AG20443 (cell line): ENCODE data around the gene IL6R.
"Not testable (repeated sequence)": the region's sequence is repeated elsewhere in the genome, so short reads cannot be mapped to it uniquely, and the experiment has no call there.

Source experiments
- DNase-seq: peaks from one replicate; pipeline ENCODE4 v3.0.0; 2012; ENCODE audit warnings: low spot score, mixed read lengths

Gene IL6R

DNA sequence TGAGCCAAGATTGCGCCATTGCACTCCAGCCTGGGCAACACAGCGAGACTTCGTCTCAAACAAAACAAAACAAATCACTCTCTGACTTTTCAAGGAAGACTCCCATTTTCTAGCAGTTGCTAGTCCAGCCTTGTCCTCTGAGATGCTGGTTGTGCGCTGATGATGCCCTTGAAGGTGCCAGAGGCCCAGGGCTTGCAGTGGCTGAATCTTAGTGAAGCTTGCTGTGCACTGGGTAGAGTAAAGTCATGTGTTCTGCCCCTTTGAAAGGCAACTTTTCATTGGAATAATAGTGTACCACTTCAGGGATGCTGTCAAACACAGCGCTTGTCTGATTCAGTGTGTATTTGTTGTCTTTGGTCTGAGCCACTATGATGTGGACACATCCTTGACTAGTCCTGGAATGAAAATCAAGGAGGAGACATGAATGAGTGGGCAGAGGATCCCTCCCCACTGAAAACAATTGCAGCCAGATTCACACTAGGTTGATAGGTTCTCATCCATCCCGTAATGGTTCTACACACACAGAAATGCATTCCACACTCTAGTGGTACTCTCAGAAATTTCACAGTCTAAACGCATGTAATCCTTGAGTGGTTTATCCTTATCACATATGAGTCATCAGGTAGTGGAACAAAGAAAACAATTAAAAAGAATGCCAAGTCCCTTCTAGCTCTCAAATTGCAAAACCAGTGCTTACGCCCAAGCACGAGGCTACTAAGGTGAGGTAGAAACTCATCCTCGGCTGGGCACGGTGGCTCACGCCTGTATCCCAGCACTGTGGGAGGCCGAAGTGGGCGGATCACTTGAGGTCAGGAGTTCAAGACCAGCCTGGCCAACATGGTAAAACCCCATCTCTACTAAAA lies 79.0 kb downstream of the IL6R start:
- DNase-seq, result no peak

GRCh38 chr1:154485106-154485505 lies 80.0 kb downstream of the IL6R start:
- DNase-seq, result no peak

GRCh38 chr1:154485910-154486496 lies 80.9 kb downstream of the IL6R start:
- DNase-seq, result no peak

GRCh38 chr1:154486756-154487155 lies 81.6 kb downstream of the IL6R start:
- not testable (repeated sequence) for DNase-seq

GRCh38 chr1:154488922-154489321 lies 83.8 kb downstream of the IL6R start:
- DNase-seq, result no peak

GRCh38 chr1:154489695-154490274 lies 84.6 kb downstream of the IL6R start:
- no peak for DNase-seq

DNA sequence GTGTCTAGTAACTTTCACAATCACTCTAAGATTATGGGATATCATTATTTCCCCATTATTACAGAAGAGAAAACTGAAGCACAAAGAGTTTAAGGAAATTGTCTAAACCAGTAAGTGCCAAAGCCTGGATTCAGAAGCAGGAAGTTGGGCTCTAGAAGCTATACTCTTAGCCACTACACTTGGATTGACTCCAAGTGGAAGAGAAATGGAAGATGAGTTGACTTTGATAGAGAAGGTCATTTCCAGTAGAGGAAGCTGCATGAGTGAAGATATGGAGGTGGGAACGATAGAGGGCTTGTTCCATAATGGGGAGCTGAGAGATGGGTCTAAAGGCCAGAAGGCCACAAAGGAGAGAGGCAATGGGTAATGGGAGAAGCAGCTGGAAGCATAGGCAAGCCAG lies 85.2 kb downstream of the IL6R start:
- no peak for DNase-seq

DNA sequence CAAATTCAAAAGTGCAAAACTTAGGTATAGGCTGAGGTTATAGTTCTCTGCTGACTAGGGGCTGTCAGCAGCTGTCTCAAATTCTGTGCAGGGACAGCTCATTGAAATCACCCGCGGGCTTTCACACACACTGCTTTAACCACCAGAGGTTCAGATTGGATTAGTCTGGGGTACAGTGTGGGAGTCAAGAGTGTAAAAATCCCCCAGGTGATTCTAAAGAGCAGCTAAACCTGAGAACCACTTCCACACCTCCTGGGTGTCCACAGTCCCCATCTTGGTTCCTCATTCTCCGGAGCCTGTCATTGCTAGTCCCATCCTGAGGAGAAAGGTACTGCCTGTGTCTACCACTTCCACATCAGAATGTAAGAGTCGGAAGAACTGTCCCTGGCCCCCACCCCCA lies 87.0 kb downstream of the IL6R start:
- no peak for DNase-seq

- no peak for DNase-seq
Measured at GRCh38 chr1:154493276-154493675, 88.1 kb downstream of the IL6R start.

DNA sequence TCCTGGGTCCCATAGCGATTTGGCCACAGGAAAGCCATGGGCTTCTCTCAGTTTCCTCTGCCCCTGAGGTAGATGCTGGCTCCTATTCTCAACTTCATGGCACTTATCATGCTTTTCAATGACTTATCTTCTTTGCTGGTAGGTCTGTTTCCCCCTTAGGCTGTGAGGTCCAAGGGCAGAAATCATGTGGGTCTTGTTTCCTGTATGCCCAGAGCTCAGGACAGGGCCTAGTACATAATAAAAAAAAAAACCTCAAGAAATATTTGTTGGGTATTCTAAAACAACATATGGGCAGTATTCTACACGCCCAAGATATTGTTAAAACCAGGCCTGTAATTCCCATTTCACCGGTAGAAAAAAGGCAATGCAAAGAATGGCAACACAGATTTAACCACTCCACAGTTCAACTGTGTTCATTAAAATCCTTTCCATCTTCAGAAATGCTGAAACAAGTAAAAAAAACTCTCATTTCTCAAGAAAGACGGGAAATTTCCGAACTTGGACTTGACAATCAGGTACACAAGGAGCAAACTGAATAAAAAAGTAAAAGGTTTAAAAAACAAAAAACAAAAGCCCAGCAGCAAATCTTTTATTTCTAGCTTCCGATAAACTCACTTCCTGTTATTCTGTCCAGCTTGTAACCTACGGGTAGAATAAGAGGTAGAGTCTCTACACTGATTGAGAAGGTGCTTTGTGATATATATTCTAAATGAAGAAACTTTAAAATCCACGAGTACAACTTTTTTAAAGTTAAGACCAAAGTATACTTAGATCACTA lies 90.5 kb downstream of the IL6R start:
- DNase-seq, result no peak

DNA sequence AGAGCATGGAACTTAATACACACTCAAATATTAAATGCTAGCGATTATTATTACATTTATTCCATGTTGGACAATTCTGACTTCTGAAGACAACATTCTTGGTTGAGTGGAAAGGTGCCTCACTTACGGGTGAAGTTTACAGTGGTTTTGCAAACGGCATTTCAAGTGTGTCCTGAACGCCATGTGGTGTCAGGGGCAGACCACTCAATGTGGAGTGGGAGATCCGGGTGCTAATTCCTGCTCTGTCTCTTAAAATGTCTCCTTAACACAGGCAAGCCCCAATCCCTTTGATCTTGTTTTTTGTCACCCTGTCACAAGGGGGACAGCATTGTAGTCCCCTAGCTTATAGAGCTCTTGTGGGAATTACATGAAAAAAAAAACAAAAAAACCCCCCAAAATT lies 91.2 kb downstream of the IL6R start:
- no peak for DNase-seq

DNA sequence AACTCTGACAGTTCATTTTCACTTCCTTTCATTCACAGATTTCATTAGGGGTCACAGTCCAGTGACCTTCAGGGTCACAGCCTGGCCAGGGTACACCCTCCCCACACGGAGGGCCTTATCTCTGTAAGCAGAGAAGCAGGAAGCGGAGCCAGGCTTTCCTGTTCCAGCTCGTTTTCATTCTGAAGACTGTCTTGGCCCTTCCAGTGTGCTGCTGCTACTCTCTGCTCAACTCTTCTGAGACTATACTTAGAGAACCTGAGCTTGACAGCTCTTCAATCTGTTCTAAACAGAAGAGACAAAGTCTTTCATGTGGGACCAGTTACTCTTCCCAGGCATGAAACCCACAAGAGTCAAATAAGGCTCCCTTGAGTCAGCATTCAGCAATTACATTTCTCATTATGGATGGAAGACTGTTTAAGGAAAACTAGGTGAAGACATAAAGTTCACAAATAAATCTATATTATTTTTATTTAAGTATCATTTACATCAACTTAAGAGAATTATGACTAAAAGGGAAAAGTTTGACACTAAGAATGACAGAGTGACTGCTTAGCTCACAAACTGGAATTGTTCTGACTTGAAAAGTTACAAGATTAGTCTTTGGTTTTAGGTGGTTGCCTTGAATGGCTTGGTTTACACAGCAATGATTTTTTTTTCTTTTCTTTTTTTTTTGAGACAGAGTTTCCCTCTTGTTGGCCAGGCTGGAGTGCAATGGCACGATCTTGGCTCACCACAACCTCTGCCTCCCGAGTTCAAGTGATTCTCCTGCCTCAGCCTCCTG lies 92.1 kb downstream of the IL6R start:
- no peak for DNase-seq

DNA sequence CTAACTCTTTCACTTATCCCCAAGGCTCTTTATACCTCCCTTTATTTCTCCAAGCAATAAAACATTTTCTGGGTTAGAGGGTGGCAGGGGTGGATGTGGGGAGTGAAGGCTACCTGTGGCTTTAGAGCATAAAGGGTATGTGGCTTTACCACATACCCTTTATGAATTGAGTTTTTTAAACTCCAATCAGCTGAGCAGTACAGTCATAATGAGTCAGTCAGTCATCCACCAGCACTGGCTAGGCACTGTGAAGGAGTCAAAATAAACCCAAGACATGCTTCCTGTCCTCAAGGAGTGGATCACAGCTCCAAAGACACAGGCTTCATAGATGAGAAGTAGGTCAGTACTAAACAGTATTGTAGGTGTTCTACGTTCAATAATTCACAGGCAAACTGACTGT lies 94.3 kb downstream of the IL6R start:
- no peak for DNase-seq

DNA sequence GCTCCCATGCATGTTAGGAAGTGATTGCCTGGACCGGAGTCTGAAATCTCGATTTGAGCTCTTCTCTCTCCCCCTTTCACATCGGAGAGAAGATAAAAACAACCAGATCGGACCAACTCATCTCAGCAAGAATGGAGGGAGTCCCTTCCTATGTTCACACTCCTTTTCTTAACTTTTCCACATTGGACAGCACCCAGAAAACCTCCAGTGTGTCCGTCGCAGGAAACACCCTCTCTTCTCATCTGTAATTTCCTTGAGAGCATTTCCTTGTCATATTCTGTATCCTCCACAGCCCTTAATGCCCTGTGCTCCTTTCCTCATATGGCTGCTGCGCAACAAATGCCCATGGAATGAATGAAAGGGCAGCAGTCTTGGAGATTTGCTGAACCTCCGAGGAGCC lies 95.4 kb downstream of the IL6R start:
- no peak for DNase-seq

DNA sequence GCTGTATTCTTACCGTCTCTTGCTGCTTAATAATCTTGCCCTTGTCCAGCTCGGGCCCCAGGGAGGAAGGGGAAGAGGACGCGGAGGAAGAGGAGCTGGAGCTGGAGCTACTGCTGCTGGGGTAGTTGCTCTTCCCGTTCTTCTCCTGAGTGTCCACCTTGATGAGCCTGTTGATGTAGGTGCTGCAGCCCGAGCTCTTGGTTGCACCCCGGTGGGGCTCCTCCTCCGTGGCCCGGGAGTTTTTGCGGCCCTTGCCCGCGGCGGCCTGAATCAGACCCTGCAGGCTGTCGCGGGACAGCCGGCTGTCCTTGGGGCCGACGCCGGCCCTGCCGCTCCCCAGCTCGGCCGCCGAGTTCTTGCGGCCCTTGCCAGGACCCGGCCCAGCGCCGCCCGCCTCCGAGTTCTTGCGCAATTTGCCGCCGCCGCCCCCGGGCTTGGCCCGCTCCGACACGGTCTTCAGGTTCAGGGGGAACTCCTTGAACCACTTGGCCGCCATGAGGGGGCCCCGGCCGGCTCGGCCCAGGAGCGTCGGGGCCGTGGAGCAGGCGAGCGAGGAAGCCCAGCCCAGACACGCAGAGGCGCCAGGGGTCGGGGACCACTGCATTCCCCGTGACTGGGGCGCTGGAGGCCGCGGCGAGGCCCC lies 96.4 kb downstream of the IL6R start:
- DNase-seq, result peak; percentile 57

DNA sequence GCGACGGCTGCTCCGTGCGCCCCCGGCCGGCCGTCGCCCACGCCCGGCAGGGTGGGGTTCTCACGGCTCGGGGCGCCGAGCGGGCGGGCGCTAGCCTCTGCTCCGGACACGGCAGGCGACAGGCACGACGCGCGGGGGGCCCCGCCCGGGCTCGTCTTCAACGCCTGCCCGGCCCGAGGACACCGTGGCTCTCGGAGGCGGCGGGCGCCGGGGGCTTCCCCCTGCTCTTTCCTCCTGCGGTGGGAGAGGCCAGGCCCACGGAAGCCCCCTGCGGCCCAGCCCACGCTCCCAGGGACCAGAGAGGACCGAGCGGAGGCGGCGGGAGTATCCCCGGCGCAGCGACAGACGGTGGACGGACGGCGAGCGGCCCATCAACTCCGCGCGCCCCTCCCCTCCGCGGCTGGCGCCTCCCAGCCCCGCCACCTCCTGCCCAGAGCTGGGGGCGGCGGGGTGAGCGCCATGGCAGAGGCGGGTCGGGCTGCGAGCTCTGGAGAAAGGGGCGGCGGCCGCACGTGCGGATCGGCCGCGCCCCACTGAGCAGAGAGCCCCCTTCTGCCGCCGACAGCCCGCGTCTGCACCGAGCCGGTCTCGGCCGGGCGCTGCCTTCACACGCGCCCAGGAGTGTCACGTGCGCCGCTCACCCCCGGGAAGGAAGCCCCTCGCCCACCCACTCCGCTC lies 97.1 kb downstream of the IL6R start, which contains the start of the genes SHE and TDRD10:
SHE (minus strand) TSS at position 347 of the 678 bp plus-strand sequence. CDS start 386 bp downstream, outside the sequence.
TDRD10 (plus strand) TSS at position 154 of the 678 bp plus-strand sequence. CDS start 4,685 bp downstream, outside the sequence.
- peak; percentile 43 for DNase-seq

- no peak for DNase-seq
Measured at GRCh38 chr1:154502744-154503115, 97.6 kb downstream of the IL6R start.

DNA sequence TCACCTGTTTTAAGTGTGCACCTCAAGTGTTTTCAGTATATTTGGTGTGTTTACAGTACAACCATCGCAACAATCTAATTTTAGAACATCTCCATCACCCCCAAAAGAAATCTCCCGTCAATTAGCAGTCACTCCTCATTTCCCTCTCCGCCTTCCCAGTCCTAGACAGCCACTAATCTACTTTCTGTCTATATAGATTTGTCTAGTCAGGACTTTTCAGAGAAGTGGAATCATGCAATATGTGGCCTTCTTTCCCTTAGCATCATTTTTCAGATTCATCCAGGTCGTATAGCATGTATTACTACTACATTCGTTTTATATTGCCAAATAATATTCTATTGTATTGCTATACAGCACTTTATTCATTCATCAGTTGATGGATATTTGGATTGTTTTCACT lies 98.8 kb downstream of the IL6R start:
- DNase-seq, result no peak

- no peak for DNase-seq
Measured at GRCh38 chr1:154512760-154513159, 107.6 kb downstream of the IL6R start.

DNA sequence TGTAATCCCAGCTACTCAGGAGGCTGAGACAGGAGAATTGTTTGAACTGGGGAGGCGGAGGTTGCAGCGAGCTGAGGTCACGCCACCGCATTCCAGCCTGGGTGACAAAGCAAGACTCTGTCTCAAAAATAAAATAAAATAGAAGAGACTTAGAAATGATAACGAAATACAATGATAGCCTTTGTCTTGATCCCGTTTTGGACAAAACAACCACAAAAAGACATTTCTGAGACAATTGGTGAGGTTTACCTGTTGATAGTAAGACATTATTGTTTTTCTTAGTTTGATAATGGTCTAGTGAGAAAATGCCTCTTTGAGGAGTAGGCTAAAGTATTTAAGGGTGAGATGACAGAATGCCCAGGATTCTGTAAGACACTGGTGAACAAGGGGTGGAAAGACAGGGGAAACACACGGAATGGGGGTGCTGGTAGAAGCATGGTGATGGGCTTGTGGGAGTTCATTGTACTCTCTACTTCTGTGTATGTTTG lies 109.0 kb downstream of the IL6R start:
- no peak for DNase-seq
